Upper lobe of left lung (tissue), 6 donors: Measurements from ENCODE around the gene SPDYE2. TPM values are rescaled to one million over a fixed set of nuclear protein-coding genes. Genes with fewer than 3 reads are reported as not detected.

Experiments used
- total RNA-seq, 6 donors: library from RNA; depleted of rRNA in 4 of 6; stranded (reverse); fragments of >200 nt in 4 of 6; gene quantifications; one replicate each; pipeline versions ENCODE4 v1.1.0 to v1.2.1, GENCODE V29; 2016 to 2021
- donor health status: DM: no; HTN: no; CAD: no; lungs with moderate emphysema.
- donor health status: DM: no; HTN: yes; CAD: no; lungs with severe emphysema.

Gene SPDYE2
- total RNA-seq, 6 donors from 2014 or later, result 0.23 to 1.1 TPM; not detected in 4

Other genes starting within 250 kb of the SPDYE2 start
- not detected for gene SPDYE6, start 194.8 kb upstream of the SPDYE2 start, total RNA-seq
- 10 to 100 TPM; 17.8 to 80.7 (median 23.0) TPM for gene PRKRIP1, start 154.9 kb upstream of the SPDYE2 start, total RNA-seq
- 10 to 100 TPM in 5 of 6 donors, 1 to 10 TPM in 1; 9.4 to 35.2 (median 30.5) TPM for gene ORAI2, start 117.7 kb upstream of the SPDYE2 start, total RNA-seq
- 10 to 100 TPM; 10.4 to 34.2 (median 18.2) TPM for gene ALKBH4, start 86.4 kb upstream of the SPDYE2 start, total RNA-seq
- gene LRWD1, start 86.2 kb upstream of the SPDYE2 start, total RNA-seq, result 10 to 100 TPM; 13.2 to 33.8 (median 31.6) TPM
- gene POLR2J, start 72.3 kb upstream of the SPDYE2 start, total RNA-seq, result 10 to 100 TPM; 15.2 to 37.1 (median 26.6) TPM
- gene RASA4B, start 33.4 kb upstream of the SPDYE2 start, total RNA-seq, result 10 to 100 TPM in 4 of 6 donors, 1 to 10 TPM in 2; 4.8 to 31.6 (median 22.3) TPM
- gene UPK3BL2, start 7.5 kb upstream of the SPDYE2 start, total RNA-seq, result 10 to 100 TPM in 4 of 6 donors, 1 to 10 TPM in 2; 3.0 to 30.4 (median 16.6) TPM
- 100 to 1,000 TPM in 1 of 6 donors, 10 to 100 TPM in 5; 17.2 to 147 (median 32.8) TPM for gene POLR2J3, start 21.4 kb downstream of the SPDYE2 start, total RNA-seq
- gene RASA4, start 65.5 kb downstream of the SPDYE2 start, total RNA-seq, result 100 to 1,000 TPM in 1 of 6 donors, 10 to 100 TPM in 4, 1 to 10 TPM in 1; 8.7 to 132 (median 41.7) TPM
- gene UPK3BL1, start 91.6 kb downstream of the SPDYE2 start, total RNA-seq, result 10 to 100 TPM; 17.0 to 99.3 (median 30.0) TPM
- not detected for gene SPDYE2B, start 99.1 kb downstream of the SPDYE2 start, total RNA-seq
- 10 to 100 TPM in 2 of 6 donors, 1 to 10 TPM in 4; 2.1 to 24.3 (median 5.6) TPM for gene POLR2J2, start 120.4 kb downstream of the SPDYE2 start, total RNA-seq
- 10 to 100 TPM in 5 of 6 donors, 1 to 10 TPM in 1; 6.2 to 55.5 (median 13.5) TPM for gene FAM185A, start 197.8 kb downstream of the SPDYE2 start, total RNA-seq